Ureter (tissue), 1 donor: Measurements from ENCODE around the gene PHF23. TPM values are rescaled to one million over a fixed set of nuclear protein-coding genes. Genes with fewer than 3 reads are reported as not detected.
"Not testable (repeated sequence)": the region's sequence is repeated elsewhere in the genome, so short reads cannot be mapped to it uniquely, and the experiment has no call there.

Experiments
- DNase-seq: peaks from one replicate; pipeline ENCODE4 v3.0.0-alpha.2; 2020; ENCODE audit warnings: low spot score
- total RNA-seq: library from RNA; stranded (reverse); gene quantifications from one replicate; pipeline ENCODE4 v1.2.4, GENCODE V29; 2023
- donor health status: DM: yes; HTN: yes; CAD: no.

PHF23 gene
- total RNA-seq, 1 donor from 2014 or later, result 37.6 TPM

- DNase-seq, result no peak
Observed at GRCh38 chr17:7258731-7259554, 19.7 kb upstream of the PHF23 start.

GRCh38 chr17:7256766-7257456 is 17.7 kb upstream of the PHF23 start:
- DNase-seq, result no peak

- no peak for DNase-seq
Observed at GRCh38 chr17:7254511-7254910, 15.3 kb upstream of the PHF23 start.

GRCh38 chr17:7253082-7253481 is 13.8 kb upstream of the PHF23 start:
- DNase-seq, result no peak

- peak; percentile 95 for DNase-seq
Observed at GRCh38 chr17:7252176-7253043, 13.2 kb upstream of the PHF23 start, which contains the start of gene ELP5. ELP5 (plus strand) TSS chr17:7252215; CDS start chr17:7252551, 336 bp downstream.

- peak; percentile 99 for DNase-seq
Observed at GRCh38 chr17:7251661-7252175, 12.5 kb upstream of the PHF23 start, which contains the start of gene CTDNEP1. CTDNEP1 (minus strand) TSS chr17:7251734; CDS start chr17:7251296, 438 bp downstream.

- no peak for DNase-seq
Observed at GRCh38 chr17:7250695-7251627, 11.7 kb upstream of the PHF23 start.

- no peak for DNase-seq
Observed at GRCh38 chr17:7249830-7250229, 10.6 kb upstream of the PHF23 start.

GRCh38 chr17:7249214-7249613 is 10.0 kb upstream of the PHF23 start:
- no peak for DNase-seq

GRCh38 chr17:7248796-7249195 is 9.5 kb upstream of the PHF23 start:
- DNase-seq, result no peak

- DNase-seq, result no peak
Observed at GRCh38 chr17:7246779-7247178, 7.5 kb upstream of the PHF23 start.

- not testable (repeated sequence) for DNase-seq
Observed at GRCh38 chr17:7243838-7244237, 4.6 kb upstream of the PHF23 start.

- DNase-seq, result no peak
Observed at GRCh38 chr17:7243453-7243729, 4.1 kb upstream of the PHF23 start.

GRCh38 chr17:7242717-7243452 is 3.6 kb upstream of the PHF23 start:
- DNase-seq, result peak; percentile 98

- peak; percentile 97 for DNase-seq
Observed at GRCh38 chr17:7241783-7242716, 2.8 kb upstream of the PHF23 start, which contains the start of gene GABARAP. GABARAP (minus strand) TSS chr17:7242449; CDS start chr17:7242330, 119 bp downstream.

GRCh38 chr17:7241090-7241733 is 2.0 kb upstream of the PHF23 start:
- no peak for DNase-seq

GRCh38 chr17:7240375-7240774 is 1.1 kb upstream of the PHF23 start:
- no peak for DNase-seq

GRCh38 chr17:7238420-7239090 is 702 bp downstream of the PHF23 start:
- no peak for DNase-seq
